ENCODE data around the gene MISP. TPM values are rescaled to one million over a fixed set of nuclear protein-coding genes. Genes with fewer than 3 reads are reported as not detected.
"Not testable (repeated sequence)": the region's sequence is repeated elsewhere in the genome, so short reads cannot be mapped to it uniquely, and the experiment has no call there.

MISP gene, protein sequence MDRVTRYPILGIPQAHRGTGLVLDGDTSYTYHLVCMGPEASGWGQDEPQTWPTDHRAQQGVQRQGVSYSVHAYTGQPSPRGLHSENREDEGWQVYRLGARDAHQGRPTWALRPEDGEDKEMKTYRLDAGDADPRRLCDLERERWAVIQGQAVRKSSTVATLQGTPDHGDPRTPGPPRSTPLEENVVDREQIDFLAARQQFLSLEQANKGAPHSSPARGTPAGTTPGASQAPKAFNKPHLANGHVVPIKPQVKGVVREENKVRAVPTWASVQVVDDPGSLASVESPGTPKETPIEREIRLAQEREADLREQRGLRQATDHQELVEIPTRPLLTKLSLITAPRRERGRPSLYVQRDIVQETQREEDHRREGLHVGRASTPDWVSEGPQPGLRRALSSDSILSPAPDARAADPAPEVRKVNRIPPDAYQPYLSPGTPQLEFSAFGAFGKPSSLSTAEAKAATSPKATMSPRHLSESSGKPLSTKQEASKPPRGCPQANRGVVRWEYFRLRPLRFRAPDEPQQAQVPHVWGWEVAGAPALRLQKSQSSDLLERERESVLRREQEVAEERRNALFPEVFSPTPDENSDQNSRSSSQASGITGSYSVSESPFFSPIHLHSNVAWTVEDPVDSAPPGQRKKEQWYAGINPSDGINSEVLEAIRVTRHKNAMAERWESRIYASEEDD
- polyA plus RNA-seq (ENCODE audit: insufficient read length in 4 of 4), result 10 to 100 TPM in 1 of 4 donors, 1 to 10 TPM in 2, under 1 TPM in 1; 0.44 to 10.6 (median 6.8) TPM

GRCh38 chr19:750640-751423 is at the start of gene MISP:
Gene MISP, plus strand, starts transcription at chr19:751112. Its CDS starts 5,835 bp downstream, at chr19:756947.
- DNase-seq (ENCODE audit: low read depth in 4 of 4, low spot score in 3 of 4), result no peak

DNA sequence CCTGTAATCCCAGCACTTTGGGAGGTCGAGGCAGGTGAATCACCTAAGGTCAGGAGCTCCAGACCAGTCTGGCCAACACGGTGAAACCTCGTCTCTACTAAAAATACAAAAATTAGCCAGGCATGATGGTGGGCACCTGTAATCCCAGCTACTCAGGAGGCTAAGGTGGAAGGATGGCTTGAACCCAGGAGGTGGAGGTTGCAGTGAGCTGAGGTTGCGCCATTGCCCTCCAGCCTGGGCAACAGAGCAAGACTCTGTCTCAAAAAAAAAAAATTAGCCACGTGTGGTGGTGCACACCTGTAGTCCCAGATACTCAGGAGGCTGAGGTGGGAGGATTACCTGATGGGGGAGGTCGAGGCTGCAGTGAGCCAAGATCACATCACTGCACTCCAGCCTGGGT is 48.1 kb upstream of the MISP start:
- not testable (repeated sequence) for DNase-seq (ENCODE audit: low read depth in 4 of 4, low spot score in 3 of 4)

- DNase-seq (ENCODE audit: low read depth in 4 of 4, low spot score in 3 of 4), result no peak
Observed at GRCh38 chr19:703329-703650, 47.6 kb upstream of the MISP start.

- DNase-seq (ENCODE audit: low read depth in 4 of 4, low spot score in 3 of 4), result no peak
Observed at GRCh38 chr19:703651-704446, 47.1 kb upstream of the MISP start.

DNA sequence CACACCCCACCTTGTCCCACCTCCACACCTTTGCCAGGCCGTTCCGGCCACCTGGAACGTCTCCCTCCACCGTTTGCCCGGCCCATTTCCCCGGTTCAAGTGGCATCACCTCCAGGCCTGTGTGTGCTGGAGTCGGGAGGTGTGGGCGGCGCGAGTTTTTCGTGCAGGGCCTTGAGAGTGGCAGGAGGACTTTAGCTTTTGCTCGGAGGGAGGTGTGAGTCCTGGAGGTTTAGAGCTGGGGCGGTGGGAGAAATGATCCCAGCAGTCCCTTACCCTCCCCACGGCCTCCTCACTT is 46.5 kb upstream of the MISP start:
- DNase-seq (ENCODE audit: low read depth in 4 of 4, low spot score in 3 of 4), result no peak

- no peak for DNase-seq (ENCODE audit: low read depth in 4 of 4, low spot score in 3 of 4)
Observed at GRCh38 chr19:708154-709143, 42.5 kb upstream of the MISP start, which contains the start of gene PALM. Gene PALM, plus strand, starts transcription at chr19:708935. Its CDS starts 212 bp downstream, at chr19:709147.

DNA sequence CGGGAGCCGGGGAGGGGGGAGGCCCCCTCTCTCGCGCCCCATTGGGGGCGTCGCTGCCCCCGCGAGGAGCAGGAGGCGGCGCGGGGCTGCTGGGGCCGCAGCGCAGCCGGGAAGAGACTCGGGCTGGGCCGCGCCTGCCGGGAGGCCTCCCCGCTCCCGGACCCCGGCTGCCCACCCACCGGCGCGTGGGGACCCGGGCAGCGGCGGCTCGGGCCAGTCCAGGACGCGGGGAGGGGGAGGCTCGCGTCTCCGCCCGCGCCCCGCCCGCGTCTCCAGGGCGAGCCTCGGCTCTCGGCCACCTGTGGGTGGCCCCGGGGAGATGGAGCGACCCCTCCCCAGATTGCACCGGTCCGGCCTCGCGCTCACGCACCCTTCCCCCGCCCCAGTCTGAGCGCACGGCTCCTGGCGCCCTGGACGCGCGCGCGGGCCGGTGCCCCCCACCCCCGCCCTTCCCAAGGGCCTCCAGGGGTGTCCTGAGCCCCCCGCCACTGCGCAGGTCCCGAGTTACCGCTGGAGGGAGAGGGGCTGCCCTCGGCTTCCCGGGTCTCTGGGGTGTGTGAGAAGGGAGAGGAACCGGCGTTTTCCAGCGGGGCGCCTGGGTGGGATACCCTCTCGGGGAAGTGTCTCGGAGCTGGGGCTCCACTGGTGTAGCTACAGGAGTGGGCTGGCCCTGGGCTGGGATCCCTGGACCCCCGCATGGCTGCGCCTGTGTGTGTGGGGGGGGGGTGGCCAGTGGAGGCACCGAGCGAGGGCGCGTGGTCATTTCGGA is 41.5 kb upstream of the MISP start:
- no peak for DNase-seq (ENCODE audit: low read depth in 4 of 4, low spot score in 3 of 4)

- DNase-seq (ENCODE audit: low read depth in 4 of 4, low spot score in 3 of 4), result no peak
Observed at GRCh38 chr19:709965-710571, 40.8 kb upstream of the MISP start.

- DNase-seq (ENCODE audit: low read depth in 4 of 4, low spot score in 3 of 4), result no peak
Observed at GRCh38 chr19:710767-711166, 40.1 kb upstream of the MISP start.

- DNase-seq (ENCODE audit: low read depth in 4 of 4, low spot score in 3 of 4), result no peak
Observed at GRCh38 chr19:711254-711653, 39.7 kb upstream of the MISP start.

- no peak for DNase-seq (ENCODE audit: low read depth in 4 of 4, low spot score in 3 of 4)
Observed at GRCh38 chr19:715347-715746, 35.6 kb upstream of the MISP start.

GRCh38 chr19:718251-718951 is 32.5 kb upstream of the MISP start:
- DNase-seq (ENCODE audit: low read depth in 4 of 4, low spot score in 3 of 4), result no peak

- DNase-seq (ENCODE audit: low read depth in 4 of 4, low spot score in 3 of 4), result no peak
Observed at GRCh38 chr19:718991-719512, 31.9 kb upstream of the MISP start.

DNA sequence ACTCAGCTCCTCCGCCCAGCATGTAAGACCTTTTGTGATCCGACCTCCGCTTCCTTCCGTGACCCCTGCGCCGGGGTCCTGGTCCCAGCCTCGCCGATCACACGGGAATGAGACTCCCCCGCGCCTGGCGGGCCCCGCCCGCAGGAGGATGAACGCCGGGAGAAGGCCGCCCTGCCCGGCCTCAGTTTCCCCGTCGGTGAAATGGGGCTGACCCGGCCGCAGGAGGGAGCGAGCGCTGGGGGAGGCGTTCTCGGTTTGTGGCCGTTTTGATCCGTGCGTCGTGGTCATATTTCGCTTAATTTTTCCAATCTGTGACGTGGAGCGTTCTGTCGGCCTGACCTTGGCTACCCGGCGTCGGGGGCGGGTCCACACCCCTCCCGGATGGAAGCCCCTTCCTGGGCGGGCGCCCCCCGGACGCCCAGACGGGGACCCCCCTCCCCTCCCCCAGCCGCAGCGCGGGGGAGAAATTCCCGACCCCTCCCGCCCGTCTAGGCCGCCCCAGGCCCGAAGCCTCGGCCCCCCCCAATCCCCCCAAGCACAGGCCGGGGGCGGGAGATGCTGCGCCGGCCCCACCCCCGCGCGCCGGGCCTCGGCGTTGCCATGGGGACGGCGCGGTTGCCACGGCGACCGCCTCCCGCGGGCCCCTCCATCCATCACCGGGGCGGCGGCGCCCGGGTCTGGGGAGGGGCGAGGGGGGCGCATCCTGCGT is 31.1 kb upstream of the MISP start:
- no peak for DNase-seq (ENCODE audit: low read depth in 4 of 4, low spot score in 3 of 4)

- DNase-seq (ENCODE audit: low read depth in 4 of 4, low spot score in 3 of 4), result no peak
Observed at GRCh38 chr19:720345-721160, 30.4 kb upstream of the MISP start.

DNA sequence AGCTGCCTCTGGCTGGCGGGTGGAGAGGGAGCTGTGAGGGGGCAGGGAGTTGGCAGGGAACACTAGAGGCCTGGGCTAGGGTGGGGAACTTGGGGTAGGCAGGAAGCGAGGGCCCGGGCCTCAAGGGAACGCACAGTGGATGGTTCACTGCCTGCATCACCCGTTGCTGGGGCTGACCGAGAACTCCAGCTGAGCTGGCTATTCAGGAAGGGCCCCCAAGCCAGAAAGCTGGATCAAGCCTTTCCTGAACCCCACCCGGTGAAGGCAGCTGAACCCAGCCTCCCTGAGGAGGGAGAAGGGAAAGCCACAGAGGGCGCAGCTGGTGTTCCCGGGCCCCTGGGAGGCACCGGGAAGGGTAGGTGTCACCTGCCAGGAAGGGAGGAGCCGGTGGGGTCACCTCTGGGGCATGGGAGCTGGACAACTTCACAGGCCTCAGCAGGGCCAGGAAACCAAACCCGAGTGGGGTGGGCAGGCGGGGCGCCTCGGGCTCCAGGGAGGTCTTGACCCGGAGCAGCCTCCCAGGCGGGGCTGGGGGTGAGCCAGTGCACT is 28.3 kb upstream of the MISP start:
- no peak for DNase-seq (ENCODE audit: low read depth in 4 of 4, low spot score in 3 of 4)

Data from left renal pelvis (tissue), 4 donors.